ENCODE results near the gene HOTAIR. TPM values are rescaled to one million over a fixed set of nuclear protein-coding genes. Genes with fewer than 3 reads are reported as not detected.

The HOTAIR gene
- total RNA-seq, 4 donors from 2014 or later: 4.9 to 14.9 (median 9.7) TPM

- intact Hi-C loops (cut with DNase I; ENCODE audit: low total_unique reads): no loop called here
- DNase-seq (ENCODE audit: low spot score in 2 of 2): no peak
- no peak for TF ChIP-seq POLR2A (IDR thresholded peaks at IDR 0.05)
- WGBS, 2 donors: 63 to 86% methylated on average over 3 of the region's 3 CpGs
- no peak overlapping the region for H3K4me3 ChIP-seq (ENCODE audit: low read depth, poor library complexity, severe bottlenecking)
Measured at GRCh38 chr12:53958128-53958527, 16.6 kb downstream of the HOTAIR start.

- intact Hi-C loops (cut with DNase I; ENCODE audit: low total_unique reads): no loop called here
- TF ChIP-seq POLR2A (IDR thresholded peaks at IDR 0.05): no peak
- no peak for TF ChIP-seq CTCF (IDR thresholded peaks at IDR 0.05)
- H3K4me3 ChIP-seq (ENCODE audit: low read depth, poor library complexity, severe bottlenecking): no peak overlapping the region
- no peak for DNase-seq (ENCODE audit: low spot score in 2 of 2)
- 62 to 73% methylated on average over 11 of the region's 11 CpGs for WGBS, 2 donors
Measured at GRCh38 chr12:53956914-53957536, 17.7 kb downstream of the HOTAIR start.

GRCh38 chr12:53956251-53956887 is 18.4 kb downstream of the HOTAIR start:
- no peak overlapping the region for H3K4me3 ChIP-seq (ENCODE audit: low read depth, poor library complexity, severe bottlenecking)
- TF ChIP-seq POLR2A (IDR thresholded peaks at IDR 0.05) (no peak), CTCF (IDR thresholded peaks at IDR 0.05) (no peak)
- peak in 1 of 2 donors; percentile 83 for DNase-seq (ENCODE audit: low spot score in 2 of 2)
- WGBS, 2 donors: 9 to 23% methylated on average over 25 of the region's 25 CpGs
- intact Hi-C loops (cut with DNase I; ENCODE audit: low total_unique reads): no loop called here

- no peak for TF ChIP-seq POLR2A (IDR thresholded peaks at IDR 0.05)
- no peak for TF ChIP-seq CTCF (IDR thresholded peaks at IDR 0.05)
- WGBS, 2 donors: 18 to 21% methylated on average over 10 of the region's 10 CpGs
- no peak overlapping the region for H3K4me3 ChIP-seq (ENCODE audit: low read depth, poor library complexity, severe bottlenecking)
- intact Hi-C loops (cut with DNase I; ENCODE audit: low total_unique reads): no loop called here
- no peak for DNase-seq (ENCODE audit: low spot score in 2 of 2)
Measured at GRCh38 chr12:53955776-53956250, 18.9 kb downstream of the HOTAIR start.

GRCh38 chr12:53955036-53955775 is 19.5 kb downstream of the HOTAIR start:
- TF ChIP-seq POLR2A (IDR thresholded peaks at IDR 0.05): no peak
- no peak for TF ChIP-seq CTCF (IDR thresholded peaks at IDR 0.05)
- WGBS, 2 donors: 7 to 10% methylated on average over 35 to 72 of the region's 86 CpGs
- intact Hi-C loops (cut with DNase I; ENCODE audit: low total_unique reads): no loop called here
- no peak for DNase-seq (ENCODE audit: low spot score in 2 of 2)
- H3K4me3 ChIP-seq (ENCODE audit: low read depth, poor library complexity, severe bottlenecking): peak overlapping the region; percentile 26

GRCh38 chr12:53954694-53955035 is 20.1 kb downstream of the HOTAIR start, which contains the start of gene HOXC12:
Gene HOXC12 (plus strand): TSS chr12:53954903. CDS start chr12:53954930, 27 bp downstream.
- 2 to 9% methylated on average over 20 of the region's 20 CpGs for WGBS, 2 donors
- intact Hi-C loops (cut with DNase I; ENCODE audit: low total_unique reads): loop anchor here (5.0 kb wide), 1 partner anchor 162 kb away; no protein-coding TSS in a partner anchor
- TF ChIP-seq CTCF (IDR thresholded peaks at IDR 0.05) (no peak), POLR2A (IDR thresholded peaks at IDR 0.05) (no peak)
- DNase-seq (ENCODE audit: low spot score in 2 of 2): no peak
- peak within 1 kb of the TSS; percentile 26 for H3K4me3 ChIP-seq (ENCODE audit: low read depth, poor library complexity, severe bottlenecking)
